DND-41 (cell line): ENCODE results near the gene L3MBTL4.

Experiments
- CTCF ChIP-seq: IDR thresholded peaks from 2 replicates; pipeline ENCODE4 v1.5.1; 2012; ENCODE audit warnings: borderline replicate concordance, low read length, moderate library complexity, mild to moderate bottlenecking; ENCODE audit not compliant: poor library complexity, severe bottlenecking; ENCODE audit errors: extremely low read depth
- EZH2 ChIP-seq: IDR thresholded peaks from 3 replicates; pipeline ENCODE4 v1.6.1; 2012; ENCODE audit warnings: borderline replicate concordance, low read depth, mild to moderate bottlenecking, moderate library complexity, low read length, inconsistent platforms; ENCODE audit not compliant: severe bottlenecking

GRCh38 chr18:6057604-6058003 is 357.1 kb downstream of the L3MBTL4 start:
- TF ChIP-seq EZH2 (no peak), CTCF (no peak)
